Right forelimb (tissue), 1 donor: ENCODE measurements around the gene SIGMAR1.

ENCODE experiments used
- DNase-seq: peaks from one replicate; pipeline ENCODE4 v3.0.0-alpha.2; 2018

Gene SIGMAR1

DNA sequence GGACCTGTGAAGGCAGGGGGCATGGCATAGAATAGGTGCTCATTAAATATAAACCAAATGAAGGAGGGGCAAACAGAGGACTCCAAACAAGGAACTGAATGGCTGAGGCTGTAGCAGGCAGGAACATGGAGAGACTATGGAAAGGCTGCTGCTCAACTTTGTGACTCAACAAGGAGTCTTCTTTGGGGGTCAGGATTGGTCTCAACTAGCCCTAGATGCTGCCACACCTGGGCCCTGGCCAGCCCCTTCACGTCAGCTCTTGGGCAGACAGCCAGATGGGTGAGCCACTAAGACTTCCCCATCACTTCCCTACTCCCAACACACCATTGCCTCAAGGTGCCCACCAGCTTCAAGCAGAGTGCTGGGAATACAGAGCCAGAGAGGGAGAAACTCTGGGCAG lies 36.7 kb downstream of the SIGMAR1 start:
- no peak for DNase-seq

DNA sequence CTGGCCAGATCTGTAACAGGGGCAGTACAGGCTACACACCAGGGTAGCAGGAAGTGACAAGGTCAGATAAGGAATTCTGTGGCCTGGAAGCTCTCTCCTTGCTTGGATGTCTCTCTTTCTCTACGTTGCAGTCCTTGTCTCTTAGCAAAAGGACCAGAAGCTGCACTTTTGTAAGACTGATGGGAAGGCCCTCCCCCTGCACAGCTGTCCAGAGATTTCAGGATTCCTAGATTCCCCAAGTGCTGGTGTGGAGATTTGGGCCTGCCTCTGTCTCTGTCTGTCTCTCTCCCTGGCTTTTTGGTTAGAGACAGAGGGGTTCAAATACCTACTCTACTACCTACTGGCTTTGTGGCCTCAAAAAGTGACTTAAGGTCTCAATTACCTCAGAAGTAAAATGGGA lies 38.0 kb downstream of the SIGMAR1 start:
- DNase-seq = no peak

DNA sequence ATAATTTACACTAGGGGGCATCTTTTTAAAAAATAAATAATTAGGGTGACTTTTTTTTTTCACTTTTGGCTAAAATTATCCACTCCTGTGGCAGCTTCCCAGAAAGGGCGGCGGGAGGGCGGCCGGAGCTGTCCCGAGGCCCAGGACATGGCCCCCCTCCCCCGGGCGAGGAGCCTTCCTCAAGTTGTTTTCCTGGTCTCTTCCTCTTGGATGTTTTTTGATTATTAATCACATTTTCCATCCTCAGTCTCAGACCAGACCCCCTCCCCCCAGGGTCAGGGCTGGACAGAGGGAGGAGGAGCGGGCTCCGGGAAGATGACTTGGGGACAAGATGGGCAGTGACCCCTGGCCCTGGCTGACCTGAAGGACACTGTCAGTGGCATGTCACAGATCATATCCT lies 43.4 kb downstream of the SIGMAR1 start:
- DNase-seq = no peak

DNA sequence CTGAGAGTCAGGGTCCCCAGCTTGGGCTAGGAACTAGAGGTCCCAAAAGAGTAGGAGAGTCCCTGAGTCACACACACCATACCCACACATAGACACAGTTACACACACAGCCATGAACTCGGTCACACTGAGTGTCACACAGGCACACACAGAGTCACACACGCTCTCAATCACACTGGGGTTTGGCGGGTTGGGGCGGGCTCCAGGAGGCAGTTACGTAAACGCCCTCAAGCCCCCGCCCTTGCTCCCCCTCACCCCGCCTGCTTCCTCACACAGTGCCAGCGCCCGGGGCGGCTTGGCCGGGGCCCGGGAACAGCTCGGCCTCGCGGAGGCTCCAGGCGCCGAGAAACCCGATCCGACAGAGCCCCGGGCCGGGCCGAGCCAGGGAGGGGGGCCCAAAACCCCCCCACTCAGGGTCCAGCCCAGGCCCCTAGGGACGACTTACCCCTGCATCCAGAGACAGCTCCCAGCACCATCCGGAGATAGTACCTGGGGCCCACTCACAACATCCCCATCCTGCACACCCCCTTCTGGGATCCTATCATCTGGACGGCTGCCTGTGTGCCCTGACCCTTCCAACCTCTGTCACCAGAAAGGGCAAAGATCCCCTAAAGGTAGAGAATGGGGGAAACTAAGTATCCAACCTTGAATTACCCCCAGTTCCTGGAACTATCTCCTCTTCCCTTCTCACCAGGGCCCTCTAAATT lies 44.5 kb downstream of the SIGMAR1 start:
- no peak for DNase-seq

DNA sequence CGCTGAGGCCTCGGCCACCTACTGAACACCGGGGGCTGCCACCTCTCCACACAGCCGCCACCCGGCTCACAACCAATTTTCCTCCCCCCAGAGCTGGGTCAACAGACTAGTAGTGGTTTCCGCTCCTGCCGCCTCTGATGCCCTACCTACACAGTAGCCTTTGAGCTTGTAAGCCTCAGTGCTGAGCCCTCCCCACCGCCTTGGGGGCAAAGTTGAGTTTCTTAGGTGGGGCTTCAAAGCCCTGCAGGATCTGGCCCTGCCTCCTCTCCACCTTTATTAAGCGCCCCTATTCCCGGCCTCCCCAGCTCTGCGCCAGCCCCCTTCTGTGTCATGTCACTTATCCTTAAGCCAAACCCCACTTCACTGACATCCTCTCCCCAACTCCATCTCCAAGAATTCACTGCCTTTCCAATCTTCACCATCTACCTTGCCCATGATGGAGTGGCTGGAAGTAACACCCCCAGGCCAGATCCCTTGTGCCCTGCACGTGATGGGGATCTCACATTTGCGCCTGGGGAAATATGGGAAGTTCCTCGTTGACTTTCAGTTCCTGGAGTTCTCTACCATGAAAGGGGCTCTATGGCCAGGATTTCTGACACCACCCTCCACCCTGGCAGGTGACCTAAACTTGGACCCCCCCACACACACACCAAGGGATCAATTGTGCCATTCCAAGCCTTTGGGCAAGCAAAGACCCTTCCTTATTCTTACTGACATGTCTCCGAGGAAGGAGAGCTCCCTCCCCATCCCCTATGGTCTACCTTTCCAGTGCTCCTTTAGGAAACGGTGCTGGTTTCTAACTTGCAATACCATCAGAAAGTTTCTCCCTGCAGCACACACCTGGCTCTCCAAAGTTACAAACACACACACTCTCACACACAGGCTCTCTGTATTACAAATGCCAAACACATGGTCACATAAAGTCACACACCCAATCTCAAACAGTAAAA lies 45.4 kb downstream of the SIGMAR1 start:
- DNase-seq = no peak

DNA sequence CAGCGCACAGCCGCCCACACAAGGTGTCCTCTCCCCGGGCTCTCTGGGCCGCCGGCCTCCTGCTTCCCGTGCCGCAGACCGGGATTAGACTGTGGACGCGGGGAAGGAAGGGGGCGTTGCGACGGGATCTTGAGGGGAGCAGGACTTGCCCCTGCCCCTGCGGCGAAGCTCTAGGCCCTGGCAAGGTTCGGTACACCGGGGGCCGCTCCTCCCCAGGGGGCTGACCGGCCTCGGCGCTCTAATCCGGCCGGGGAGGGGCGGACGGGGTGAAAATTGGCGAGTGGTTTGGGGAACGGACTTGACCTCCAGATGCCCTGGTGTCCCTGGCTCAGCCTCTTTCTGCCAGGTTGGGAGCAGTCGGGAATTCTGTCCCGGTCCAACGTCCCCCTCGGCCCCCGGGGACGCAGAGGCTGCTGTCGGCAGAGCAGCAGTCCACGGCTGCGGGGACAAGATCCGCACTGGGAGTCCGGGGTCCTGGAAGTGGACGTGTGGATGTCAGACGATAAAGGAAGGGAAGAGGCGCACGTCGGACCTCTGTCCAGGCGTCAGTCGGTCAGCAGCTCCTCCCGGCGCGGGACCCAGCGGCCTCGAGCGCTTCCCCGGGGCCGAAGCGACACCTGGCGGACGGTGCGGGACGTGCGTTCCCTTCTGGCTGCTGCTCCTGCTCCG lies 46.2 kb downstream of the SIGMAR1 start:
- DNase-seq = peak; percentile 93

DNA sequence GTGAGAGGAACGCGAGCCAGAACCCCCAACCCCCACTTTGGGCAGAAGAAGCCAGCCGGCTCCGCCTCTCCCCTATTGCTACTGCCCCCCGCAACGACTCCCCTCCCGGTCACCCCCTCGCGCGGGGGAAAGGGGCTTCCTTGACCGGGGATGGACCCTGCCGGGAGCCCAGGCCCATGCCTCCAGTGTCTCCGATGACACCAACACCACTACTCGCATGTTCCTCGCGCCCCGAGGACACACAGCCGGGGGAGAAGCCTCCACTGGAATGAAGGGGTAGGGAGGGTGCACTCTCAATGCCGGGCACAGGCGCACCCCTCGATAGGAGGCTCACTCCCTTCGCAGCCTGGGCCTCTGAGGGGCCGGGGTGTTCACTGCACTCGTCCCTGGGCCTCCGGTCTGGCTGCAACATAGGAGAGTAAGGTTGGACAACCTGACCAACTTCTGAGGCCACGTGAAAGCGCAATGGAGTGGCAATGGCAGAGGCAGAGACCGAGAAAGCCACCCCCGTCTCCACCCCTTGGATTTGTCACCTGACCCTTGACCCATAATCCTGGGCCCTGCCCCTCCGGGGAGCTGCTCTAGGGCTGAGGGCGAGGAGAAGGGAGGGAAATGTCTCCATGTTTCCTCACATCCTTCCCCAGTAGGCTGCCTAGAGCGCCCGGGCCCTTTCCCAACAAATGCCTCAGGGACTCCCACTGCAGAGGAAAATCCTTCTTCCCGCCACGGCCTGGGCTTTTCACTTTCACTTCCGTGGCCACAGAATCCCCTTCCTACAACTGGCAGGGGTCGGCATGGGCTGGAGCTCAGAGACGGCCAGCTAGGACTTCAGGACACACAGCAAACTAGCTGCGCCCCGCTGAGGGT lies 47.0 kb downstream of the SIGMAR1 start:
- no peak for DNase-seq

DNA sequence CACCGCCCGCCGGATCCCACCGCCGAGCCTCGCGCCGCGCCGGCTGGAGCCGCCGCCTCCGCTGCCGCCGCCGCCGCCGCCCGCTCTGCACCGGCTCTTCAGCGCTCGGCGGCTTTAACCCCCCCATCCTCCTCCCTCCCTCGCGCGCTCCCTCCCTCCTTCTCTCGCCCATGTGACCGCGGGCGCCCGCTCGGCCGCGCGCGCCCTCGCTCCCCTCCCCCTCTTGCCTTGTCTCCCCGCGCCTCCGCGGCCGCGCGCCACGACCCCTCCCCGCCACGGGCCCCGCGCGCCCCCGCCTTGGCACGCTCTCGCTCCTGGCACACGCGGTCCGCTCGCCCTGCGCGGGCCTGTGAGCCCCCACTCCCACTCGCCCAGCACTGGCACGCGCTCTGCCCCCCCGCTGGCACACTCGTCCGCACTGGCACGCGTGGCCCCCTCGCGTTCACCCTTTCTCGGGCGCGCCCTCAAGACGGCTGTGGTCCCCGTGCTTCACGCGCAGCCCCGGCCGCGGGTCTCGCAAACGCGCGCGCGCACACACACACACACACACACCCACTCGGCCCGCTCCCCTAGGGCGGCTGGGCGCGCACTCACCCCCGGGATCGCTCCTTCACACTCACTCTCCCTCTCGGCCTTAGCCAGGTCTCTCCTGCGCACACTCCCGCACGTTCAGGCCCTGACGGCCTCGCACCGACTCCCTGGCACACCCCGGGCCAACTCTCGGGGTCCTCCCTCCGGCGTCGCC lies 47.8 kb downstream of the SIGMAR1 start, which contains the start of gene CNTFR:
CNTFR (minus strand) TSS at position 89 of the 745 bp plus-strand sequence. CDS start 20,743 bp downstream, outside the sequence.
- DNase-seq = peak; percentile 80

DNA sequence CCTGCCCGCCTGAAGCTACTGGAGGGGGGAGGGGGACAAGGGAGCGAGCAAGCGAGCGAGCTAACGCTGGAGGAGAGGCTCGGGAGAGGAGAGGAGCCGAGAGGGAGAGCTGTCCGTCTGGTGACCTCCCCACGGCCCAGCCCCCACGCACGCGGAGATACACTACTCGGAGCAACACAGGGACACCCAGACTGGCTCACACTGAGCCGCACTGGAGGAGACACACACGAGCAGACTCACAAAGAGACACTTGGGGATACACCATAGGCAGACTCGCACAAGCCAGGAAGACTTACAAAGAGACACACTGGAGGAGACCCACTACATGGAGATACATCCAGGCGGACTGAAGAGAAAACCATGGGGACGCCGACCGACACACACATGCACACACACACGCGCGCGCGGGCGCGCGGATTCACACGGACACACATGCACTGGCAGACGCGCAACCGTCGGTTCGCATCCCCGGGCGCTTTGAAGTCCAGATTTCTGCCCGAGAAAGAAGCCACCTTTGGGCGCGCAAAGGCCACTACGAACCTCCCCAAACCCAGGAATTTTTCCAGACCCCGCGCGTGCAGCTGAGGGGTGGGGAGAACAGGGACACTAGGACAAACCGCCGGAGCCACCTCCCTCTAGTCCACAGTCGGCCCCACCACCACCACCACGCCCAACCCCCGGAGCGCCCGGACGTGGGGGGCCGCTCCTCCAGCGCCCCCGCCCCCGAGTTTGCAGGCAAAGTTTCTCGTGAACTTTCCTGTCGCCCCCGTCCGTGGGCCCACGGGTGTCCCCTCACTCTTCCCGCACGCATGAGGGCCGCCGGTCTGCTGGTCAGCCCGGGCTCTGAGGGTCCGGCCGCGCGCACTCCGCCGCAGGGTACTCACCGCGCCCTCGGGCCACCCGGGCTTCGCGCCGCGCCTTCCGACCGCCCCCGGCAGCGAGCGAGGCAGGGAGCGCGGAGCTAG lies 48.6 kb downstream of the SIGMAR1 start:
- DNase-seq = no peak

DNA sequence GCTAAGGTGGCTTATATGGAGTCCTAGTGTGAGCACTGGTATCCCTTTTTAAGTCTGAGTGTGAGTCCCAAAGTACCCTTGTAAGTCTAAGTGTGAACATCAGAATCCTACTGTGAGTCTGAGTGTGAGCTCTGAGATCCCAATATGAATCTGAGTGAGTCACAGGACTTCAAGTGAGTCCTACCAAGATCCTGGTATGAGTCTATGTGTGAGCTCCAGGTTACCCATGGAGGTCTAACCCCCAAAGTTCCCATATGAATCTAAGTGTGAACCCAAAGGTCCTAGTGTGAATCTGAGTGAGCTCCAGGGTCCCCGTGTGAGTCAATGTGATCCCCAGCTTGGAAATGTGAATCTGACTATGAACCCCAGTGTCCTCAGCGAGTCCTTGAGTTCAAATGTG lies 50.3 kb downstream of the SIGMAR1 start:
- no peak for DNase-seq

DNA sequence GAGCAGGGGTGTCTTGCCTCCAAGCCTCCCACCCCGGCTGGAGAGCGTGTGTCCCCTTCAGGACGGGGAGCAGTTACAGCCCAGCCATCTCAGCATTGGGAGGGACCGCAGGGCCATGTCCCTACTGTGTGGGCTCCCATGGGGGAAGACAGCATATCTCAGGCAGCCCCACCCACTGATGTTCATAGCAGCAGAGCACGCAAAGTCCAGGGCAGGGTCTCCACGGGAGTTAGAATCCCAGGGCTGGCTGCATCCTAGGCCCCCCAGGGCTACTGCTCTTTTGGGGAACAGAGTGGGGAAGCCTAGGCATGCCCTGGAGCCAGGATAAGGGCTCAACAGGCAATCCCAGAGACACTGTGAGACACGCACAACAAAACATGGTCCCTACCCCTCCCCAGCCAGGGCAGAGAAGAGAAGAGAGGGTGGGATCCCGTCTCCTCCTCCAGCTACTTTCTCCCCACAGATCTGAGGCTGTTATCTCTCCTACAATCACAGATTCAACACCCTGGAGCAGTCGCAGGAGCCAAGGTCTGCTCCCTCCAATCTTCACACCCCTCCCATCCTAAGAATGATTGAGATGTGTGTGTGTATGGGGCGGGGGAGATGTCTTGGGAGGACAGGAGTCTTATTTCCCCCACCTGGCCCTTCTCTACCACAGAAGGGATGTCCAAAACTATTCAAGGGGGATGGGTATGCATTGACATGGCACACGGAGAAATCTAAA lies 51.5 kb downstream of the SIGMAR1 start:
- DNase-seq = no peak

DNA sequence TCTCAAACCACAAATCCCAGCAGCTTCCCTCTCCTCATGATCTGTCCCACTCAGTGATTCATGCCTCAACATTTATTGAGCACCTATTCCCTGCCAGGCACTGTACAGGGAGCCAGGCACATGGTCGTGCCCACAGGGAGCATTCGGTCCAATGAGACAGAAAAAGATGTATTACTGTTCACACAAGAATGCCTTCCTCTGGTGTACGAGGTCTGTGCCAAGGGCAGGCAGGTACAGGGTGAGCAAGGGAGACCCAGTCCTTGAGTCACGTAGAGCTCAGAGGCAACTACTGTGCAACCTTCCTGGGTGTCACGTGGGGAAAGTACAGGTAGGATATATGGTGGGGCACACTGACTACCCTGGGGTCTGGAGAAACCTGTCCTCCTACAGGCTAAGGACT lies 52.6 kb downstream of the SIGMAR1 start:
- no peak for DNase-seq
